Fibroblast of mammary gland (primary cell): ENCODE measurements around the gene GPR157.
"Not testable (repeated sequence)": the region's sequence is repeated elsewhere in the genome, so short reads cannot be mapped to it uniquely, and the experiment has no call there.

Source experiments
- DNase-seq: peaks from one replicate; pipeline ENCODE4 v3.0.0-alpha.2; 2010; ENCODE audit warnings: low read depth
- H3K4me3 ChIP-seq: 2 replicates; pipeline ENCODE4 v1.5.1; 2011; ENCODE audit warnings: low read depth, mild to moderate bottlenecking, low read length, moderate library complexity; ENCODE audit not compliant: control insufficient read depth
- TF ChIP-seq, protein P1 (sequence below): conservative IDR thresholded peaks from 2 replicates; pipeline ENCODE4 v1.5.1; 2011; ENCODE audit warnings: low read depth, low read length, inconsistent platforms; ENCODE audit not compliant: control insufficient read depth, insufficient read depth

Gene GPR157

GRCh38 chr1:9125325-9125724 lies 3.6 kb downstream of the GPR157 start:
- H3K4me3 ChIP-seq = no peak overlapping the region
- DNase-seq = no peak
- TF ChIP-seq, protein P1, sequence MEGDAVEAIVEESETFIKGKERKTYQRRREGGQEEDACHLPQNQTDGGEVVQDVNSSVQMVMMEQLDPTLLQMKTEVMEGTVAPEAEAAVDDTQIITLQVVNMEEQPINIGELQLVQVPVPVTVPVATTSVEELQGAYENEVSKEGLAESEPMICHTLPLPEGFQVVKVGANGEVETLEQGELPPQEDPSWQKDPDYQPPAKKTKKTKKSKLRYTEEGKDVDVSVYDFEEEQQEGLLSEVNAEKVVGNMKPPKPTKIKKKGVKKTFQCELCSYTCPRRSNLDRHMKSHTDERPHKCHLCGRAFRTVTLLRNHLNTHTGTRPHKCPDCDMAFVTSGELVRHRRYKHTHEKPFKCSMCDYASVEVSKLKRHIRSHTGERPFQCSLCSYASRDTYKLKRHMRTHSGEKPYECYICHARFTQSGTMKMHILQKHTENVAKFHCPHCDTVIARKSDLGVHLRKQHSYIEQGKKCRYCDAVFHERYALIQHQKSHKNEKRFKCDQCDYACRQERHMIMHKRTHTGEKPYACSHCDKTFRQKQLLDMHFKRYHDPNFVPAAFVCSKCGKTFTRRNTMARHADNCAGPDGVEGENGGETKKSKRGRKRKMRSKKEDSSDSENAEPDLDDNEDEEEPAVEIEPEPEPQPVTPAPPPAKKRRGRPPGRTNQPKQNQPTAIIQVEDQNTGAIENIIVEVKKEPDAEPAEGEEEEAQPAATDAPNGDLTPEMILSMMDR = no peak

DNA sequence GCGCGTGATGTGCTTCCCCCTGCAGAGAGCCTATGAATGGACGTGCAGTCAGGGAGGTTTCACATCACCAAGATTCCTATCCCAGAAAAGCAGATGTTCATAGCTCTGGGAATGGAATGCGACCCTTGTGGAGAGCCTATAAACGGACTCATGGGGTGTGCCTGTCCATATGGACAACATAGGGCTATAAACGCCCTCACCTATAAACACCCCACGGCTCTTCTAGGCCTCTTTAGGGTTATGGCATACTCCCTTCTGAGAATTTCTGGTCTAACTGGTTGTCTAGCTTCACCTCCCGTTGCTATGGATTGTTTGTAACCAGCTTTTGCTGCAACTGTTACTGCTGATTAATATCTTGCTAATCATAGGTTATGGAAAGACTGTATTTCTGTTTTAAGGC lies 4.5 kb downstream of the GPR157 start:
- not testable (repeated sequence) for DNase-seq, H3K4me3 ChIP-seq

DNA sequence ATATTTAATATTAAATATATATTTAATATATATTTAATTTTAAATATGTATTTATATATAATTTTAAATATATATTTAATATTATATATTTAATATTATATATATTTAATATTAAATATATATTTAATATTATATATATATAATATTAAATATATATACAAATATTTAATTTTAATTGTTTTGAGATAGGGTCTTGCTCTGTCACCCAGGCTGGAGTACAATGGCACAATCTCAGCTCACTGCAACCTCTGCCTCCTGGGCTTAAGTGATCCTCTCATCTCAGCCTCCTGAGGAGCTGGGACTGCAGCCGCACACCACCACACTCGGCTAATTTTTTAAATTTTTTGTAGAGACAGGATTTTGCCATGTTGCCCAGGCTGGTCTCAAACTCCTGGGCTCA lies 5.2 kb downstream of the GPR157 start:
- H3K4me3 ChIP-seq, DNase-seq: not testable (repeated sequence)

- no peak overlapping the region for H3K4me3 ChIP-seq
- DNase-seq = no peak
- TF ChIP-seq, protein P1 = no peak
These were observed 7.1 kb downstream of the GPR157 start for GRCh38 chr1:9121496-9122409.

- no peak for DNase-seq
- TF ChIP-seq, protein P1 = no peak
- no peak overlapping the region for H3K4me3 ChIP-seq
These were observed 8.5 kb downstream of the GPR157 start for GRCh38 chr1:9120312-9120958.

DNA sequence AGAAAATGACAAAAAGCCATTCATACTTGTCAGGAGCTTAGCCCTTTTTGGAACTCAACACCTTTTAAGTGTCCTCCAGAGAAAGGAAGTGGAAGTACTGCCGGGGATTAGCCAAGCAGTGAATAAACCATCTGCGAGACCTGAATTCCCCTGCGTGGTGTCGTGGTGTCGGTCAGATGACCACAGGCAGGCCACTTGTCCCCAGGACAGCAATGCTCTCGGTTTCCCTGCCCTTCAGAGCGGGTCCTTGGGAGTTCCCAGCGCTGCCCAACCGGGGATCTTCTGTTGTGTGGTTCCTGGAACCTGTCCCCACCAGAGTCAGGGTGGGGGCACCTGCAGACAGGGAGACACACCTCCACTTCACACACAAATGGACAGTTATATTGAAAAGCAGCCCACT lies 9.2 kb downstream of the GPR157 start:
- TF ChIP-seq, protein P1 = no peak
- no peak overlapping the region for H3K4me3 ChIP-seq

DNA sequence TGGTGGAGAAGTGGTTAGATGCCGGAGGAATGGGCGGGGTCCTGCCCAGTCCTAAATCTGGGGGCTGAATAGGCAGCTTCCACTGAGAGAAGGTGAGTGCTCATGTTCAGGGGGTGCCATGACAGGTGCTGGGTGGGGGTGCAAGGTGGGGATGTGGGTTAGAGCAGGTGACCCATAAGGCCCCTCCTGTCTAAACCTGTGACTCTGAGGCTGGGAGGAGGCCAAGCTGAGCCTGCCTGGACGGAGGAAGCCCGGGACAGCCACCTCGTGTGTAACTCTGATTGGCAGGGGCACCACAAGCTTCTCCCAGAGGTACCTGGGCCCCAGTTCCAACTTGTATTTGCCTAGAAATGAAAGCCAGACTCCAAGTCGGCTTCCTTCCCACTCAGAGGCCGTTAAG lies 10.7 kb downstream of the GPR157 start:
- TF ChIP-seq, protein P1 = no peak
- no peak overlapping the region for H3K4me3 ChIP-seq
- no peak for DNase-seq

More for the DNA sequence above, 9.2 kb downstream of the GPR157 start:
- DNase-seq = no peak
